ENCODE measurements around the gene RNF121. TPM values are rescaled to one million over a fixed set of nuclear protein-coding genes. Genes with fewer than 3 reads are reported as not detected.

RNF121 gene
- total RNA-seq, 2 donors from 2014 or later, result 28.6 to 43.0 TPM

GRCh38 chr11:72026090-72026489 lies 97.2 kb downstream of the RNF121 start:
- H3K4me1 ChIP-seq, result no peaks in the 10 kb centered on the region
- TF ChIP-seq, protein P1, sequence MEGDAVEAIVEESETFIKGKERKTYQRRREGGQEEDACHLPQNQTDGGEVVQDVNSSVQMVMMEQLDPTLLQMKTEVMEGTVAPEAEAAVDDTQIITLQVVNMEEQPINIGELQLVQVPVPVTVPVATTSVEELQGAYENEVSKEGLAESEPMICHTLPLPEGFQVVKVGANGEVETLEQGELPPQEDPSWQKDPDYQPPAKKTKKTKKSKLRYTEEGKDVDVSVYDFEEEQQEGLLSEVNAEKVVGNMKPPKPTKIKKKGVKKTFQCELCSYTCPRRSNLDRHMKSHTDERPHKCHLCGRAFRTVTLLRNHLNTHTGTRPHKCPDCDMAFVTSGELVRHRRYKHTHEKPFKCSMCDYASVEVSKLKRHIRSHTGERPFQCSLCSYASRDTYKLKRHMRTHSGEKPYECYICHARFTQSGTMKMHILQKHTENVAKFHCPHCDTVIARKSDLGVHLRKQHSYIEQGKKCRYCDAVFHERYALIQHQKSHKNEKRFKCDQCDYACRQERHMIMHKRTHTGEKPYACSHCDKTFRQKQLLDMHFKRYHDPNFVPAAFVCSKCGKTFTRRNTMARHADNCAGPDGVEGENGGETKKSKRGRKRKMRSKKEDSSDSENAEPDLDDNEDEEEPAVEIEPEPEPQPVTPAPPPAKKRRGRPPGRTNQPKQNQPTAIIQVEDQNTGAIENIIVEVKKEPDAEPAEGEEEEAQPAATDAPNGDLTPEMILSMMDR (IDR thresholded peaks at IDR 0.05), result no peak
- no peaks in the 10 kb centered on the region for H3K27me3 ChIP-seq
- H3K9me3 ChIP-seq, result no peaks in the 10 kb centered on the region
- intact Hi-C loops (cut with DNase I), result no loop called here
- peaks cover 16% of the 10 kb centered on the region for H3K36me3 ChIP-seq
- H3K27ac ChIP-seq, result no peak overlapping the region
- no peak for DNase-seq
- no peak overlapping the region for H3K4me3 ChIP-seq
- no peak overlapping the region for H3K9ac ChIP-seq (ENCODE audit: low read depth in 2 of 2, low read length in 2 of 2)

DNA sequence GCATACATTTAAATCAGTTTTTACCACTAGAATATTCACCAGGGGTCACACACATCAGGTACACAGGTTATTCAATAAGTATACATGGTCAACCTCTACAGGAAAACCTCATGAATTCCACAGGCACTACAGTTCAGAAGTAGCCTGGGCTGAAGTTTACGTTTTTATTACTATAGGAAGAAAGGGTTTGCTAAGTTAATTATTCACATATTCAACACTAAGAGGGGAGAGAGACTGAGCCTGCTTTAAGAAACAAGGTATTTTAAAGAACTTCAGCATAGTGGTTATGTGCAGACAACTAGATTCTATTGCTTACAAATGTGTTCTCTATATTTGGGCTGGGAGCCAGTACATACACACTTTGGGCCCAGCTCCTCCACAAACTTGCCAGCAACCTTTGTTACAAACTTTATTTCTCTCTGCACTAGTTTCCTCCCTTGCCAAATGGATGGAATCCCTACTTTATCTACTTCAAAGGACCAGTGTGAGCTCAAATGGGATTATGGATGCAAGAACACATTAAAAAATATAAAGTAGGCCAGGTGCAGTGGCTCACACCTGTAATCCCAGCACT lies 101.7 kb downstream of the RNF121 start:
- peak overlapping the region; percentile 13 for H3K27ac ChIP-seq
- DNase-seq, result no peak
- TF ChIP-seq, protein P1 (IDR thresholded peaks at IDR 0.05), result no peak
- H3K4me1 ChIP-seq, result no peaks in the 10 kb centered on the region
- no peak overlapping the region for H3K4me3 ChIP-seq
- H3K27me3 ChIP-seq, result no peaks in the 10 kb centered on the region
- intact Hi-C loops (cut with DNase I), result no loop called here
- no peaks in the 10 kb centered on the region for H3K9me3 ChIP-seq
- peaks cover 3% of the 10 kb centered on the region for H3K36me3 ChIP-seq
- H3K9ac ChIP-seq (ENCODE audit: low read depth in 2 of 2, low read length in 2 of 2), result peak overlapping the region in 1 of 2 donors; percentile 55

- TF ChIP-seq, protein P1 (IDR thresholded peaks at IDR 0.05), result no peak
- intact Hi-C loops (cut with DNase I), result no loop called here
- H3K36me3 ChIP-seq, result peaks cover 3% of the 10 kb centered on the region
- no peaks in the 10 kb centered on the region for H3K27me3 ChIP-seq
- H3K4me1 ChIP-seq, result peaks cover 12% of the 10 kb centered on the region
- no peaks in the 10 kb centered on the region for H3K9me3 ChIP-seq
- DNase-seq, result no peak
- no peak overlapping the region for H3K9ac ChIP-seq (ENCODE audit: low read depth in 2 of 2, low read length in 2 of 2)
- H3K27ac ChIP-seq, result no peak overlapping the region
- no peak overlapping the region for H3K4me3 ChIP-seq
Observed at GRCh38 chr11:72036687-72037086, 107.8 kb downstream of the RNF121 start.

GRCh38 chr11:72037554-72038311 lies 108.9 kb downstream of the RNF121 start:
- Histone ChIP-seq H3K9me3 (no peaks in the 10 kb centered on the region), H3K9ac (ENCODE audit: low read depth in 2 of 2, low read length in 2 of 2) (peak overlapping the region in 1 of 2 donors; percentile 97), H3K4me3 (peak overlapping the region; percentile 6), H3K4me1 (peaks cover 15% of the 10 kb centered on the region), H3K27me3 (no peaks in the 10 kb centered on the region), H3K27ac (peak overlapping the region; percentile 99), H3K36me3 (peaks cover 3% of the 10 kb centered on the region)
- DNase-seq, result no peak
- intact Hi-C loops (cut with DNase I), result no loop called here
- TF ChIP-seq, protein P1 (IDR thresholded peaks at IDR 0.05), result no peak

DNA sequence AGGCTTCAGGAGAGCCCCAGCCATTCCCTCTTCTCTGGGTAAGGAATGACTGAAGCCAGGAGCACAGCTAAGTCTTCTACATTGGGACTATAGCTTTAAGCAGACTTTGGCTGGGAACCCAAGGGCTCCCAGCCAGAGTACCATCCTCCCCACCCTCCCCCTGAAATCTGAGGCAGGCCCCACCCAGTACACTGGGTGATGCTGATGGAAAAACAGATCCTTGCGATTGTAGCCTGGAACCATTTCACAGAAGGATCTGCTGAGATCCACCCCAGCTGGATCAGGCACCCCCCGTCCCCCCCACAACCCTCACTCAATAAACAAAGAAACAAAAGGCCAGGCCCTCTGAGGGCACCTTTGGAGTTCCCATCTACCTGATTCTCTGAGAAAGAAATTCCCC lies 109.6 kb downstream of the RNF121 start:
- no peaks in the 10 kb centered on the region for H3K27me3 ChIP-seq
- H3K9ac ChIP-seq (ENCODE audit: low read depth in 2 of 2, low read length in 2 of 2), result peak overlapping the region in 1 of 2 donors; percentile 97
- DNase-seq, result peak; percentile 73
- H3K36me3 ChIP-seq, result peaks cover 2% of the 10 kb centered on the region
- H3K9me3 ChIP-seq, result no peaks in the 10 kb centered on the region
- peaks cover 18% of the 10 kb centered on the region for H3K4me1 ChIP-seq
- TF ChIP-seq, protein P1 (IDR thresholded peaks at IDR 0.05), result no peak
- H3K27ac ChIP-seq, result peak overlapping the region; percentile 99
- intact Hi-C loops (cut with DNase I), result no loop called here
- H3K4me3 ChIP-seq, result no peak overlapping the region
